K562 (cell line): ENCODE results near the gene SH2D4B. TPM values are rescaled to one million over a fixed set of nuclear protein-coding genes. Genes with fewer than 3 reads are reported as not detected.

Experiments
- ATAC-seq: fragments of 200-7000 bp; cut with Tn5 transposase; 3 replicates; pipeline ENCODE4 v1.9.1; 2020; ENCODE audit warnings: moderate library complexity
- BruUV-seq: library from RNA; stranded (reverse); fragments of 400-500 nt; replicated peaks from 2 replicates; lab custom pipeline; 2021; lab: Mats Ljungman, UMichigan
- CTCF ChIA-PET: fragments of 300-600 bp; formaldehyde crosslinking; extraction: SDS; loops from one replicate; lab custom pipeline; 2021; ENCODE audit warnings: low intra/inter-chr PET ratio; lab: Yijun Ruan, JAX
- POLR2A ChIA-PET: fragments of 300-600, 350-650 bp; sonication (Branson Sonifier 250); formaldehyde crosslinking; extraction: SDS; loops from one replicate; lab custom pipeline; 2021; ENCODE audit warnings: antibody characterized with exemption, inconsistent platforms; lab: Yijun Ruan, JAX
- DNase-seq, 4 experiments: peaks; one replicate each; pipeline versions ENCODE4 v3.0.0 to v3.0.0-alpha.2; 2011 to 2018; ENCODE audit warnings: low spot score in 3 of 4, mixed read lengths in 3 of 4; ENCODE audit errors: extremely low read depth in 1 of 4
- FAIRE-seq: peaks from 2 replicates; lab custom pipeline; 2011; peaks lifted over from hg19 to GRCh38; lab: Jason Lieb, UNC
- H2AFZ ChIP-seq: 2 replicates; pipeline ENCODE4 v1.6.0; 2011; ENCODE audit warnings: low read depth, low read length, control low read depth, inconsistent platforms
- H3K27ac ChIP-seq: fragments of 200-600 bp; 3 replicates; pipeline ENCODE4 v1.8.0; 2011; ENCODE audit warnings: low read depth, mild to moderate bottlenecking, control low read depth, inconsistent platforms, low read length, moderate library complexity, mixed read lengths; ENCODE audit errors: extremely low read depth
- H3K27me3 ChIP-seq, 2 experiments: fragments of 300-600 bp in 1 of 2; 2 replicates in 1 of 2; 3 replicates in 1 of 2; pipeline versions ENCODE4 v1.6.0 to v1.8.0; 2011; ENCODE audit warnings: inconsistent platforms in 2 of 2, low read length in 2 of 2, mild to moderate bottlenecking in 1 of 2, mixed read lengths in 1 of 2, moderate library complexity in 1 of 2; ENCODE audit not compliant: control insufficient read depth in 2 of 2, insufficient read depth in 2 of 2
- H3K36me3 ChIP-seq: fragments of 300-600 bp; 3 replicates; pipeline ENCODE4 v1.8.0; 2011; ENCODE audit warnings: mild to moderate bottlenecking, low read length, inconsistent platforms; ENCODE audit not compliant: control insufficient read depth, insufficient read depth
- H3K4me1 ChIP-seq, 2 experiments: fragments of 200-600 bp in 1 of 2; replicated peaks in 1 of 2; 2 replicates in 1 of 2; 3 replicates in 1 of 2; pipeline versions ENCODE4 v1.5.1 to v1.8.0; 2011; ENCODE audit warnings: inconsistent platforms in 2 of 2, low read length in 2 of 2, mild to moderate bottlenecking in 1 of 2, mixed read lengths in 1 of 2, moderate library complexity in 1 of 2; ENCODE audit not compliant: control insufficient read depth in 2 of 2, insufficient read depth in 2 of 2
- H3K4me2 ChIP-seq: 2 replicates; pipeline ENCODE4 v1.6.1; 2011; ENCODE audit warnings: low read length, control low read depth, inconsistent platforms, mixed read lengths; ENCODE audit not compliant: insufficient read depth
- H3K4me3 ChIP-seq: fragments of 200-600 bp; sonication (generic), shearing (Covaris generic); 2 replicates; pipeline ENCODE4 v1.5.1; 2016; ENCODE audit warnings: control low read depth, inconsistent platforms
- H3K79me2 ChIP-seq: fragments of 200-600 bp; 3 replicates; pipeline ENCODE4 v1.8.0; 2011; ENCODE audit warnings: low read length, inconsistent platforms; ENCODE audit not compliant: control insufficient read depth, insufficient read depth
- H3K9ac ChIP-seq, 2 experiments: 2 replicates each; pipeline versions ENCODE4 v1.6.0 to v1.6.1; 2011; ENCODE audit warnings: low read depth in 2 of 2, low read length in 2 of 2, control low read depth in 1 of 2, inconsistent platforms in 1 of 2, mild to moderate bottlenecking in 1 of 2, mixed read lengths in 1 of 2; ENCODE audit not compliant: insufficient read depth in 1 of 2
- H3K9me1 ChIP-seq: one replicate; pipeline ENCODE4 v1.6.0; 2011; ENCODE audit warnings: inconsistent platforms, mild to moderate bottlenecking, low read length, moderate library complexity; ENCODE audit not compliant: control insufficient read depth, insufficient read depth
- H3K9me3 ChIP-seq: replicated peaks from 2 replicates; pipeline ENCODE4 v1.5.1; 2011; ENCODE audit warnings: low read depth, low read length, inconsistent platforms; ENCODE audit not compliant: control insufficient read depth, insufficient read depth
- H4K20me1 ChIP-seq: replicated peaks from 2 replicates; pipeline ENCODE4 v1.6.1; 2011; ENCODE audit warnings: low read length, inconsistent platforms, mixed read lengths; ENCODE audit not compliant: control insufficient read depth, insufficient read depth
- ARID2 ChIP-seq: fragments of 450-650 bp; IDR thresholded peaks from 2 replicates; pipeline ENCODE4 v1.6.1; 2017; ENCODE audit warnings: antibody characterized with exemption, mild to moderate bottlenecking
- BHLHE40 ChIP-seq: IDR thresholded peaks from 2 replicates; pipeline ENCODE4 v1.6.1; 2011; ENCODE audit warnings: low read length, improper control_type of control experiment
- CXXC5 ChIP-seq: fragments of 250-450 bp; sonication (Bioruptor Pico); IDR thresholded peaks from 2 replicates; pipeline ENCODE4 v1.8.0; 2022; ENCODE audit warnings: inconsistent platforms, mild to moderate bottlenecking, moderate library complexity
- HINFP ChIP-seq: fragments of 450-650 bp; conservative IDR thresholded peaks from 2 replicates; pipeline ENCODE4 v1.6.1; 2016; ENCODE audit warnings: missing genetic modification characterization, low read depth, mild to moderate bottlenecking, control low read depth, missing compliant biosample characterization
- HLTF ChIP-seq: fragments of 450-650 bp; IDR thresholded peaks from 2 replicates; pipeline ENCODE4 v1.6.1; 2016
- KHSRP ChIP-seq: fragments of 450-650 bp; IDR thresholded peaks from 2 replicates; pipeline ENCODE4 v1.6.1; 2017
- ZSCAN29 ChIP-seq: fragments of 450-650 bp; IDR thresholded peaks from 2 replicates; pipeline ENCODE4 v1.6.1; 2017
- WGBS: fragments of 100-300 bp; shearing (Covaris generic); methylation state at CpG from one replicate; pipeline ENCODE4 v1.1.6; 2016; ENCODE audit warnings: low coverage, mixed read lengths; ENCODE audit not compliant: insufficient coverage; ENCODE audit errors: missing lambda C conversion rate; 5-methylcytosine and 5-hydroxymethylcytosine counted together
- in situ Hi-C: fragments of 300-500 bp; cut with MboI; formaldehyde crosslinking; loops from 4 replicates; pipeline ENCODE4 v1.15.0; 2018; ENCODE audit warnings: inconsistent platforms, mixed read lengths
- intact Hi-C: fragments of 100-400 bp; cut with micrococcal nuclease; formaldehyde crosslinking; loops from 2 replicates; pipeline ENCODE4 v1.14.2; 2022
- polyA plus RNA-seq, 8 experiments: library from polyadenylated mRNA; depleted of rRNA in 4 of 8; stranded (reverse) in 5 of 8; unstranded in 3 of 8; fragments of >200 nt; fragmentation: Nextera tagmentation in 2 of 8; fragmentation: Illumina TruSeq in 1 of 8; extraction: Ambion mirVana in 2 of 8; extraction: Trizol in 1 of 8; gene quantifications; 2 replicates each; pipeline versions ENCODE4 v1.2.1 to v1.2.3, GENCODE V29; 2011 to 2014; ENCODE audit warnings: inconsistent platforms in 1 of 8, missing spikeins in 1 of 8
- total RNA-seq, 7 experiments: library from RNA; depleted of rRNA in 6 of 7; stranded (reverse); fragments of >200 nt in 6 of 7; fragmentation: Illumina TruSeq in 2 of 7; extraction: Trizol in 2 of 7; gene quantifications; 2 replicates each; pipeline versions ENCODE4 v1.2.1 to v1.2.3, GENCODE V29; 2011 to 2021; ENCODE audit warnings: low replicate concordance in 1 of 7

Gene SH2D4B
- total and polyA plus RNA-seq, 9 of the 15 experiments (the other 6 are each of a cell fraction or from before 2014, with no cell fraction given): 0.03 to 0.14 (median 0.04) TPM; not detected in 4

- H3K9ac ChIP-seq: no peak overlapping the region
- H3K9me1 ChIP-seq: no peaks in the 10 kb centered on the region
- ChIA-PET POLR2A (interaction anchor here (0.6 kb wide), 1 partner anchor 107 kb away, joined by 3 read pairs; no protein-coding TSS in a partner anchor), CTCF (no interaction called here)
- H4K20me1 ChIP-seq: 0 out of 2 replicates have a peak, but pooled peaks cover 3% of the 10 kb centered on the region
- H3K9me3 ChIP-seq: no peaks in the 10 kb centered on the region
- no peaks in the 10 kb centered on the region for H3K79me2 ChIP-seq
- H3K27ac ChIP-seq: no peak overlapping the region
- H3K4me1 ChIP-seq: no peaks in the 10 kb centered on the region
- H3K4me3 ChIP-seq: no peak overlapping the region
- TF ChIP-seq CXXC5 (no peak), HINFP (no peak), BHLHE40 (no peak), ZSCAN29 (no peak), ARID2 (no peak), HLTF (no peak), KHSRP (no peak)
- TF ChIP-seq, all 486 proteins: peak for 0
- in situ Hi-C loops: no loop called here
- WGBS: 4% methylated on average over 3 of the region's 3 CpGs
- no peaks in the 10 kb centered on the region for H3K36me3 ChIP-seq
- peaks cover 7 to 36% of the 10 kb centered on the region in 2 experiments for H3K27me3 ChIP-seq
- H2AFZ ChIP-seq: no peak overlapping the region
- intact Hi-C loops: no loop called here
- FAIRE-seq (no peak), ATAC-seq (no peak), DNase-seq (no peak)
- H3K4me2 ChIP-seq: no peak overlapping the region
- no TSS peak for BruUV-seq
These were observed 74.6 kb downstream of the SH2D4B start for GRCh38 chr10:80612261-80612660.
